ENCODE data around the gene PARPBP.

The PARPBP gene

GRCh38 chr12:102163383-102163782 lies 43.4 kb downstream of the PARPBP start:
- TF ChIP-seq SIN3A (IDR thresholded peaks at IDR 0.05; ENCODE audit: borderline replicate concordance, insufficient read depth, low read length): no peak
- TF ChIP-seq TAF1 (IDR thresholded peaks at IDR 0.05; ENCODE audit: borderline replicate concordance, insufficient read depth, low read length): no peak
- no peak for TF ChIP-seq REST (IDR thresholded peaks at IDR 0.05; ENCODE audit: insufficient read depth in 1 of 2, low read depth in 2 of 2, low read length in 2 of 2)

DNA sequence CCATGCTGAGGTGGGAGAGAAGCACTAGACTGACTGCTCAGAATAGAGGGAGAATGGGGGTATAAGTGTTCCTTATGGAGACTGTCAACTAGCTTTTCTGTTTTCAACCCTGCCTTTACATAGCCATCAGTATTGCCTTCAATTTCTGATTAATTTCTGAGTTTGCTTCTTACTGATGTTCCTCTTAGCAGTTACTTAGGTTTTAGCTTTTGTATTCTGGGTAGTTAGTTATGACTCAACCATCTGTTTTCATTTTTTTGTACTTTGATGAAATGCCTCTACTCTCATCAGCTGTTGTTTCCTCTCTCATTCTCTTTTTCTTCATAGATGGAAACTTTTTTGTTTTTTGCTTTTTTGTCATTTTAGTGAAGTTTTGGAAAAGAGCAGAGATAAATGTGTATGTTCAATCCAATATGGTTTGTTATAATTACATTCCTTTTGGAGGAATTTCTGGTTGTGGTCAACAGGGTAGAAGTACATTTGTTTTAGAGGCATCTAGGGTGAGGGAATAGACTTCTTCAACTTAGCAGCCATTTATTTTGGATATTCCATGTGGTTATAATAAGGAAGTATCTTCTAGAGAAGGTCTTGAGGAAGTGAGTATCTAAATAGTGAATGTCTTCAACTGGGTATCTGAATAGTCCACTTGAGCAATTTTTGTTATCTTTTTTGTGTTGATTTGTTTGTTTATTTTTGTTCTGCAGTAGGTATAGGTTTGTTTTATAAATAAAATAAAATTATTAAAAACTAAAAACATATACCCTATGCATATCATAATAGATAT lies 48.0 kb downstream of the PARPBP start:
- TF ChIP-seq POLR2AphosphoS5 (IDR thresholded peaks at IDR 0.05; ENCODE audit: low read depth, low read length) (no peak), REST (IDR thresholded peaks at IDR 0.05; ENCODE audit: insufficient read depth in 1 of 2, low read depth in 2 of 2, low read length in 2 of 2) (no peak), TAF1 (IDR thresholded peaks at IDR 0.05; ENCODE audit: borderline replicate concordance, insufficient read depth, low read length) (no peak), SIN3A (IDR thresholded peaks at IDR 0.05; ENCODE audit: borderline replicate concordance, insufficient read depth, low read length) (no peak), FOXP2 (optimal IDR thresholded peaks at IDR 0.05; ENCODE audit: borderline replicate concordance, extremely low read depth, extremely low read length, insufficient read depth) (no peak)

- no peak for TF ChIP-seq REST (IDR thresholded peaks at IDR 0.05; ENCODE audit: insufficient read depth in 1 of 2, low read depth in 2 of 2, low read length in 2 of 2)
- no peak for TF ChIP-seq FOXP2 (optimal IDR thresholded peaks at IDR 0.05; ENCODE audit: borderline replicate concordance, extremely low read depth, extremely low read length, insufficient read depth)
- no peak for TF ChIP-seq POLR2AphosphoS5 (IDR thresholded peaks at IDR 0.05; ENCODE audit: low read depth, low read length)
- no peak for TF ChIP-seq SIN3A (IDR thresholded peaks at IDR 0.05; ENCODE audit: borderline replicate concordance, insufficient read depth, low read length)
- no peak for TF ChIP-seq TAF1 (IDR thresholded peaks at IDR 0.05; ENCODE audit: borderline replicate concordance, insufficient read depth, low read length)
Observed at GRCh38 chr12:102169922-102170621, 50.1 kb downstream of the PARPBP start.

DNA sequence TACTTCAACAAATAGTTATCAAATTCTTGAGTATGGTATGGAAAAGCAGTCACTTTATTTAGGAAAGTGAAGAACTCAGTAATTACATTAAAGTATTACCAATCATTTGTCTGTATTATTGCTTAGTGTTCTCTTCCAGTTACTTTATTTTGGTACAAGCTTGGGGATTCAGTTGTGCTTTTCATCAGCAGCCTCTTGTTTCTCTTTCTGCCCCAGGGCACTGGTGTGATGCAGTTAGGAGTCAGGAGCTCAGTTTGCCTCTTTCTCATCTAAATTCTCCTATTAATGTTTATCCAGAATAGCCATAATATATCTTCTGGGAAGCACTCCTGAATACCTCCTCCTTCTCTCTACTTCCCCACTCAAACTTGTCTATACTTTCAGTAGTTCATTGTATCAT lies 52.0 kb downstream of the PARPBP start:
- TF ChIP-seq TAF1 (IDR thresholded peaks at IDR 0.05; ENCODE audit: borderline replicate concordance, insufficient read depth, low read length) (no peak), POLR2AphosphoS5 (IDR thresholded peaks at IDR 0.05; ENCODE audit: low read depth, low read length) (no peak), REST (IDR thresholded peaks at IDR 0.05; ENCODE audit: insufficient read depth in 1 of 2, low read depth in 2 of 2, low read length in 2 of 2) (no peak), SIN3A (IDR thresholded peaks at IDR 0.05; ENCODE audit: borderline replicate concordance, insufficient read depth, low read length) (no peak), FOXP2 (optimal IDR thresholded peaks at IDR 0.05; ENCODE audit: borderline replicate concordance, extremely low read depth, extremely low read length, insufficient read depth) (no peak)

All from PFSK-1 (cell line).